ENCODE measurements around the gene ANO3.

GRCh38 chr11:26556582-26556981 lies 224.7 kb downstream of the ANO3 start:
- no peak for TF ChIP-seq YY1 (IDR thresholded peaks at IDR 0.05; ENCODE audit: insufficient read depth, insufficient read length)
- no peak for TF ChIP-seq SUZ12 (IDR thresholded peaks at IDR 0.05; ENCODE audit: extremely low read depth, insufficient read depth, insufficient read length)
- no peak for TF ChIP-seq ZNF274 (IDR thresholded peaks at IDR 0.05; ENCODE audit: low read depth, low read length)

Data from NT2/D1 (cell line).